Stimulated activated CD8-positive, alpha-beta memory T cell treated with anti-CD3 and anti-CD28 coated beads, Interleukin-2, amount 100 ng/mL, for 48 hours (primary cell): ENCODE measurements around the gene AMDHD2.
"Not testable (repeated sequence)": the region's sequence is repeated elsewhere in the genome, so short reads cannot be mapped to it uniquely, and the experiment has no call there.

Experiments used
- DNase-seq, 2 donors: peaks; one replicate each; pipeline ENCODE4 v3.0.0-alpha.2; 2020; ENCODE audit warnings: low read depth in 2 of 2

Gene AMDHD2, protein sequence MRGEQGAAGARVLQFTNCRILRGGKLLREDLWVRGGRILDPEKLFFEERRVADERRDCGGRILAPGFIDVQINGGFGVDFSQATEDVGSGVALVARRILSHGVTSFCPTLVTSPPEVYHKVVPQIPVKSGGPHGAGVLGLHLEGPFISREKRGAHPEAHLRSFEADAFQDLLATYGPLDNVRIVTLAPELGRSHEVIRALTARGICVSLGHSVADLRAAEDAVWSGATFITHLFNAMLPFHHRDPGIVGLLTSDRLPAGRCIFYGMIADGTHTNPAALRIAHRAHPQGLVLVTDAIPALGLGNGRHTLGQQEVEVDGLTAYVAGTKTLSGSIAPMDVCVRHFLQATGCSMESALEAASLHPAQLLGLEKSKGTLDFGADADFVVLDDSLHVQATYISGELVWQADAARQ

DNA sequence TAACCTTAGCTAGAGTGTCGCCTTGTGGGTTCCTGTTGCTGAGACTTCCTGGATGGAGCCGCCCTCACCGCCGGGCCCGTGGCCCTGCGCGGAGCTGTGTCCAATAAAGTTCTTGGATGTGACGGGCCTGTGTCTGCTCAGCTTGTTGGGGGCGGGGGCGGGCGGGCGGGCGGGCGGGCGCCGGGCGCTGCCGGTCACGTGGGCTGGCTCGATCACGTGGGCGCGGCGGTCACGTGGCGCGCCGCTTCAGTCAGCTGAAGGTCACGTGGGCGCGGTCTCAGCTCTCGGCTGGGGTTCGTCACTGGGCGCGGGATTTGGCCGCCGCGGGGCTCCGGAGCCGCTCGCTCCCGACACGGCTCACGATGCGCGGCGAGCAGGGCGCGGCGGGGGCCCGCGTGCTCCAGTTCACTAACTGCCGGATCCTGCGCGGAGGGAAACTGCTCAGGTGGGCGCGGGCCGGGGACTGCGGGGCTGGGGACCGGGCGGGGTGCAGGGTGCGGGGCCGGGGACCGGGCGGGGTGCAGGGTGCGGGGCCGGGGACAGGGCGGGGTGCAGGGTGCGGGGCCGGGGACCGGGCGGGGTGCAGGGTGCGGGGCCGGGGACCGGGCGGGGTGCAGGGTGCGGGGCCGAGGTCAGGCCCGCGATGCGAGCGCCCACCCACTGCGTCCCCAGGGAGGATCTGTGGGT is at the start of gene AMDHD2:
Gene AMDHD2 (plus strand): TSS at position 275 of the 687 bp plus-strand sequence. CDS start 88 bp downstream, at position 363.
- peak; percentile 81 to 88 for DNase-seq

- no peak for DNase-seq
Observed at GRCh38 chr16:2470603-2471015, 49.6 kb upstream of the AMDHD2 start.

GRCh38 chr16:2471016-2471652 is 49.0 kb upstream of the AMDHD2 start, which contains the start of gene NTN3:
TSS of gene NTN3 (plus strand) at chr16:2471297. CDS start at chr16:2471702, 405 bp downstream.
- no peak for DNase-seq

GRCh38 chr16:2471653-2472487 is 48.3 kb upstream of the AMDHD2 start:
- no peak for DNase-seq

GRCh38 chr16:2472488-2472864 is 47.7 kb upstream of the AMDHD2 start:
- DNase-seq = no peak

- DNase-seq = no peak
Observed at GRCh38 chr16:2472885-2473445, 47.2 kb upstream of the AMDHD2 start.

GRCh38 chr16:2473446-2473926 is 46.7 kb upstream of the AMDHD2 start:
- DNase-seq = no peak

- DNase-seq = no peak
Observed at GRCh38 chr16:2473999-2474876, 45.9 kb upstream of the AMDHD2 start.

DNA sequence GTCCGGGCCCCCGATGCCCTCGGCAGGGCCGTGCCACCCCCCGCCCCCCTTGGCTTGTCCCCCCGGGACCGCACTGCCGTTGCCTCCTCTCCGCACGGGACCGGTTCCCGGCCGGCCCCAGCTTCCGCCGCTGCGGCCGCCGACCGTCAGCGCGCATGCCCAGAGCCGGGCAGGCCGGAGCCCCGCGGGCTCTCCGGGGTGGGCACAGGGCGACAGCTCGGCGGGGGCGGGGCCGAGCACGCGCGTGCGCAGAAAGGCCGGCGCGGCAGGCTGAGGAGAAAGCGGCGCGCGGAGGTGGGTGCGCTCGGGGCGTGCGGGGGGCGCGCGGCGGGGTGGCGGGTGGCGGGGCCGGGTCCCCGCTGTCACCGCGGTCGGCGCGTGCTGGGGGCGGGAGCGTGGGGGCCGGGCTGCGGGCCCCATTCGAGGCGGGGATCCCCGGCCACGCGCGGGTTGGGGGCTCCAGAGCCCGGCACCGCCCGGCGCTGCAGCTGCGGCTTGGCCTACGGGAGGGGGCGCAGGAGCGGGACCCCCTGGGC is 45.2 kb upstream of the AMDHD2 start, which contains the start of gene TBC1D24:
Gene TBC1D24 (plus strand): TSS at position 251 of the 536 bp plus-strand sequence. CDS start 21,022 bp downstream, outside the sequence.
- DNase-seq = peak; percentile 81 to 85

- DNase-seq = no peak
Observed at GRCh38 chr16:2475413-2476344, 44.5 kb upstream of the AMDHD2 start.

DNA sequence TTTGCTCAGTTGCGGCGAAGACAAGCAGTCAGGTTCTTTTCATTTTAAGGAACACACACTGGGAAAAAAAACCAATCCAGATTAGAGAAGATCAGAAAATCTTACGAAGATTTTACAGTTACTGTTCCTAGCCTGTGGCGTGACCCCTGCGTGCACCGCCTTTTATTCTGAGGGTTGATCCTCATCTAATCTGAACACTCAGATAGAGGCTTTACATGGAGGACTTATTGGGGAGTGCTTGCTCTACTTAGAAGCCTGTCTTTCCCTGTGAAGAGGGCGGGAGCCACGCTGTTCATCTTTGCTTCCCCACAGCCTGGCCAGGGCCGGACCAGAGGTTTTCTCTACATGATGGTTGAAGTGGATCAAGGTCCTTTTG is 43.8 kb upstream of the AMDHD2 start:
- no peak for DNase-seq

GRCh38 chr16:2476741-2477140 is 43.4 kb upstream of the AMDHD2 start:
- DNase-seq = no peak

GRCh38 chr16:2477327-2477726 is 42.8 kb upstream of the AMDHD2 start:
- DNase-seq = no peak

DNA sequence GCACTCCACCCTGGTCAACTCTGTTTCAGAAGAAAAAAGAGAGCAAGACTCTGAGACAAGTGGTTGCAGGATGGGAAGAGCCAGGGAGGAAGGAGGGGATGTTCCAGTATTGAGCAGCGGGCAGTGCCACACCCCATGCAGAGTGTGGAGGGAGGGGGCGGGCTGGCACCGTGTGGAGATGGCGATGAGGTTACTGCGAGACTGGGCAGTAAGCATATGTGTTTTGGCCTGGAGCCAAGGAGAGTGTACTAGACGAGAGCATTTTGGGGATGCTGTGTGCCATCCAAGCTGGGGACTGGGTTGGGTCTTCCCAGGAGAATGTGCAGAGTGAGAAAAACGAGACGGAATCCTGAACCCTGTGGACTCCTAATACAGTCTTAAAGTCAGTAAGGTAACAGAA is 41.9 kb upstream of the AMDHD2 start:
- no peak for DNase-seq

GRCh38 chr16:2479996-2480395 is 40.2 kb upstream of the AMDHD2 start:
- DNase-seq = not testable (repeated sequence)

GRCh38 chr16:2480948-2481347 is 39.2 kb upstream of the AMDHD2 start:
- DNase-seq = no peak

DNA sequence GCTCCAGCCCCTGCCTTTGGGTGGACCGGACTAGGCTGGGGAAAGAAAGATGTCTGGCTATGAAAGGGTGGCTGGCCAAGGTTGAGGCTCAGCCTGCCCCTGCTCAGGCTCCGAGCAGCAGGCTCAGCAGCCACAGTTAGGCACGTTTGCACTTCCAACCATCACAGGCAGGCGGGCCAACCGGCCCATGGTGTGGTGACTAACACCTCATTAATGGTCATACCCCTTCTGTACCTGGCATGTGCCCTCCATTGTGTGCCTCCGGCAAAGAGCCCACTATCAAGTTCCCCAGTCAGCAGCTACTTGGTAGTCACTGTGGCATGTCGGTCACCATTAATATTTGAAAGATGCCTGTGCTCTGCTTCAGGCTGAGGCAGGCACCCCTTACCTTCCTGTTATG is 38.5 kb upstream of the AMDHD2 start:
- DNase-seq = no peak

DNA sequence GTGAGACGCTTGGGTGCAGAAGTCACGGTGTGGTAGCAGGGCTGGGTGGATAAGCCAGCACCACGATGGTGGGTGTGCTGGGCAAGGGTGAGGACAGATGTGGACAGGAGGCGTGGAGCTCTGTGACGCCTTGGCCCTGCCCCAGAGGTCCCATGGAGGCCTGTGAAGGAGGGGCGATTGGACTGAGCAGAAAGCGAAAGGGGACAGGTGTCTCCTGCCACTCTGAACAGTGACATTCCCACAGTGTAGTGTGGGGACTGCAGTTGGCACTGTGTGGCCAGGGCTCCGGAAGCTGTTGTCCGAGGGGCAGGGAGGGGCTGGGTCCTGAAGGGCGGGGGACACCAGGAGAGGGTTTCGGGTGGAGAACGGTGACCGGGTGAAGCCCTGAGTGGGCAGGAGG is 37.9 kb upstream of the AMDHD2 start:
- no peak for DNase-seq
